Measurements from ENCODE around the gene TNC.

TNC gene

GRCh38 chr9:115014438-115014837, 103.5 kb downstream of the TNC start:
- Mint-ChIP-seq H3K27me3 (peaks cover 23% of the 10 kb centered on the region), H3K4me3 (no peak overlapping the region), H3K36me3 (ENCODE audit: low read depth) (no peaks in the 10 kb centered on the region), H3K9me3 (no peaks in the 10 kb centered on the region), H3K4me1 (ENCODE audit: low read depth) (peaks cover 61% of the 10 kb centered on the region), H3K27ac (no peak overlapping the region)
- intact Hi-C loops (cut with micrococcal nuclease), result loop anchor here (1.0 to 10.0 kb wide), 5 partner anchors 104 to 610 kb away; partner anchors contain the start of gene TEX48

DNA sequence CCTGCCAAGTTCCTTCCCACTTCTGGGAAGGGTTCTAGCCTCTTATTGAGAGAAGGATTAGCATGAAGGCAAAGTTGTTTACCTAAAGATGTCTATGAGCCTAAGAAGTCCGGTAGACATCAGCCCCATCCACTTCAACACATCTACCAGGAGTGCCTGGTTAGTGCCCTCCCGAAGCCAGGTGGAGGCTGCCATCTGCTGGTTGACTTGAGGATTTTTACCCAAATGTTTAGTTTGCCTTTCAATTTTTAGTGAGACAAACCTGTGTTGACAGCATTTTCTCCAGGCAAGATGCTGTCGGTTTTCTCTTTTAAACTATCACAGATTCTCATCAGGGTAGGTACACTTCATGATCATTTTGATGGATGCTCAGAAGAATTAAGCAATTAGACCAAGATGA, 104.0 kb downstream of the TNC start:
- Mint-ChIP-seq H3K9me3 (no peaks in the 10 kb centered on the region), H3K4me1 (ENCODE audit: low read depth) (peaks cover 66% of the 10 kb centered on the region), H3K27ac (no peak overlapping the region), H3K4me3 (no peak overlapping the region), H3K36me3 (ENCODE audit: low read depth) (no peaks in the 10 kb centered on the region), H3K27me3 (peaks cover 23% of the 10 kb centered on the region)
- intact Hi-C loops (cut with micrococcal nuclease), result loop anchor here (1.0 to 10.0 kb wide), 5 partner anchors 103 to 609 kb away; partner anchors contain the start of gene TEX48

DNA sequence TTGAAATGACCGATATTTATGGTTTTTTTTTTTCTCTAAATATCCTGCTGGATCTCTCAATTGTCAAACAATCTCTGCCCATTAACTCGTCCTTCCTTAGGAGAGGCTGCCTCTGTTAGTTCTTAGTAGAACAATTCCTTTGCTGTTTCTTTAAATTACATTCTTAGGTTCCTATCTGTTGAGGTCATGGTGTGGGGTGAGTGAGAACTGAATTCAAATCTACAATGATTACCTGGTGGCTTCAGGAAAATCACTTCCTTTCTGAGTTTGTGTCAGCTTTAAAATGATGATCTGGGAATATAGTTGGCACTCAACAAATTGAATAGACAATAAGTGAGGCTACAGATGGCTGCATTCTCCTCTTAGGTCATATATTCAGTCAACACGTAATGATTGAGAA, 105.5 kb downstream of the TNC start:
- H3K9me3 Mint-ChIP-seq, result no peaks in the 10 kb centered on the region

GRCh38 chr9:115010874-115011273, 107.1 kb downstream of the TNC start:
- H3K27me3 Mint-ChIP-seq, result peaks cover 15% of the 10 kb centered on the region
- no peak overlapping the region for H3K27ac Mint-ChIP-seq
- intact Hi-C loops (cut with micrococcal nuclease), result loop anchor here (5.0 to 10.0 kb wide), 2 partner anchors 511 to 606 kb away; no protein-coding TSS in a partner anchor
- H3K9me3 Mint-ChIP-seq, result no peaks in the 10 kb centered on the region
- peaks cover 68% of the 10 kb centered on the region for H3K4me1 Mint-ChIP-seq (ENCODE audit: low read depth)
- H3K36me3 Mint-ChIP-seq (ENCODE audit: low read depth), result no peaks in the 10 kb centered on the region
- no peak overlapping the region for H3K4me3 Mint-ChIP-seq

More for the DNA sequence above, 105.5 kb downstream of the TNC start:
- H3K36me3 Mint-ChIP-seq (ENCODE audit: low read depth), result no peaks in the 10 kb centered on the region
- peak overlapping the region; percentile 1 for H3K27ac Mint-ChIP-seq
- H3K4me1 Mint-ChIP-seq (ENCODE audit: low read depth), result peaks cover 73% of the 10 kb centered on the region
- H3K27me3 Mint-ChIP-seq, result peaks cover 13% of the 10 kb centered on the region
- H3K4me3 Mint-ChIP-seq, result no peak overlapping the region
- intact Hi-C loops (cut with micrococcal nuclease), result loop anchor here (5.0 to 10.0 kb wide), 2 partner anchors 510 to 608 kb away; no protein-coding TSS in a partner anchor

DNA sequence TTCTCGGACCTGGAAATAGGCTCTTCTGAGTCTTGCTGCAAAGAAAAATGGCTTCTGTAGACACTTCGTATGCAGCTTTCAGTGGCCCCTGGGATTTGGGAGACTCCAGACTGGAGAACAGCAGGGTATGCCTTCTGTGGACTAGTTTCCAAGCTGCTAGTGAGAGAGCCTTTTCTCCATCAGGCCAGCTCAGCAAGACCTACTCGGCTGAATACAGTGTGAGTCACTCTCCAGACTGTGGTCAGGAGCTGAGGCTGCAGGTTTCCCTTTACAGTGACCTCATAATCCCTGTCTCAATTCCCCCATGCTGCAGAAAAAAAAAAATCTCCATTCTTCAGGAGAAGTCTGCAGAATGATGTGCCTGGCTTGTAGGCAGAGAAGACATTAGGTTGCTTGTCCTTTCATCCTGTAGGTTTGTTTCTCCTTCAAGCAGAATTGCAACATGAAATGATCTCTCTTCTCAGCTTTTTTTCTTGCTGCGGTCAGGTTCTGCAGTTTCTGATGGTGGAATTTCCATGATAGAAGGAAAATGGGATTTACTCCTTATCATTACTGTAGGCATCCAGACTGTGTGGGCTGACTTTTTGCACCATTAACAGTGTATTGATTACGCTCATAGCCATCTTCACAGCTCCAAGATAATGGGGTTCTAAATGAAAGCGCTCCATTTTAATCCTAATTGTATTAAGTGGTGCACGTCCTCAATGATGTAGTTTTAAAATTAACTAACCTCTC, 109.3 kb downstream of the TNC start:
- Mint-ChIP-seq H3K4me1 (ENCODE audit: low read depth) (peaks cover 60% of the 10 kb centered on the region), H3K36me3 (ENCODE audit: low read depth) (no peaks in the 10 kb centered on the region)
- intact Hi-C loops (cut with micrococcal nuclease), result no loop called here

GRCh38 chr9:115006660-115007059, 111.3 kb downstream of the TNC start:
- Mint-ChIP-seq H3K27me3 (peaks cover 8% of the 10 kb centered on the region), H3K4me1 (ENCODE audit: low read depth) (peaks cover 58% of the 10 kb centered on the region), H3K9me3 (no peaks in the 10 kb centered on the region), H3K27ac (peak overlapping the region; percentile 17), H3K36me3 (ENCODE audit: low read depth) (no peaks in the 10 kb centered on the region), H3K4me3 (no peak overlapping the region)
- intact Hi-C loops (cut with micrococcal nuclease), result no loop called here

More for the DNA sequence above, 109.3 kb downstream of the TNC start:
- Mint-ChIP-seq H3K27me3 (peaks cover 11% of the 10 kb centered on the region), H3K9me3 (no peaks in the 10 kb centered on the region), H3K27ac (no peak overlapping the region), H3K4me3 (no peak overlapping the region)

DNA sequence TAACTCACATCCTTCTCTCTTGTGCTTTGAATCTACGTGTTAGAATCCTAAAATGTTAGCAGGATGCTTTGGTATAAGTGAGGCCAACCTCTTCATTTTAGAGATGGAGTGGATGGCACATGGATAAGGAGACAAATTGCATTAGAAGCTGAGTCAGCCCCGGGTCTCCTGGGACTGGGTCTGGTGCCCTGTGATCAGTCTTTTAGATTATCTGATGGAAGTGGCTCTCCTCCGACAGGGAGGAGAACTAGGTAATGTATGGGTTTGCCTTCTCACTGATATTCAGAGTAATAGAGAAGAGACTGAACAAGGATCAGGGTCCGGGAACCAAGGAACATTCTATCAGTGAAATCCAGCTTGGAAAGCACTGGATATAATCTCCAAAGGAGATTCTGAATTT, 112.6 kb downstream of the TNC start:
- intact Hi-C loops (cut with micrococcal nuclease), result no loop called here
- peaks cover 6% of the 10 kb centered on the region for H3K27me3 Mint-ChIP-seq
- no peak overlapping the region for H3K27ac Mint-ChIP-seq
- H3K9me3 Mint-ChIP-seq, result no peaks in the 10 kb centered on the region
- H3K4me3 Mint-ChIP-seq, result no peak overlapping the region
- peaks cover 46% of the 10 kb centered on the region for H3K4me1 Mint-ChIP-seq (ENCODE audit: low read depth)
- H3K36me3 Mint-ChIP-seq (ENCODE audit: low read depth), result no peaks in the 10 kb centered on the region

- no peaks in the 10 kb centered on the region for H3K36me3 Mint-ChIP-seq (ENCODE audit: low read depth)
Measured at GRCh38 chr9:115004545-115004944, 113.4 kb downstream of the TNC start.

GRCh38 chr9:115002371-115003120, 115.4 kb downstream of the TNC start:
- Mint-ChIP-seq H3K4me1 (ENCODE audit: low read depth) (peaks cover 28% of the 10 kb centered on the region), H3K36me3 (ENCODE audit: low read depth) (no peaks in the 10 kb centered on the region), H3K27me3 (peaks cover 5% of the 10 kb centered on the region), H3K4me3 (no peak overlapping the region), H3K9me3 (no peaks in the 10 kb centered on the region), H3K27ac (no peak overlapping the region)
- intact Hi-C loops (cut with micrococcal nuclease), result no loop called here

More at GRCh38 chr9:115004545-115004944, 113.4 kb downstream of the TNC start:
- peaks cover 43% of the 10 kb centered on the region for H3K4me1 Mint-ChIP-seq (ENCODE audit: low read depth)
- no peaks in the 10 kb centered on the region for H3K9me3 Mint-ChIP-seq
- H3K4me3 Mint-ChIP-seq, result no peak overlapping the region
- intact Hi-C loops (cut with micrococcal nuclease), result no loop called here
- peaks cover 5% of the 10 kb centered on the region for H3K27me3 Mint-ChIP-seq
- H3K27ac Mint-ChIP-seq, result no peak overlapping the region

GRCh38 chr9:115000217-115000639, 117.7 kb downstream of the TNC start:
- Mint-ChIP-seq H3K4me3 (no peak overlapping the region), H3K36me3 (ENCODE audit: low read depth) (no peaks in the 10 kb centered on the region), H3K27ac (no peak overlapping the region), H3K4me1 (ENCODE audit: low read depth) (peaks cover 28% of the 10 kb centered on the region), H3K9me3 (no peaks in the 10 kb centered on the region), H3K27me3 (peaks cover 1% of the 10 kb centered on the region)
- intact Hi-C loops (cut with micrococcal nuclease), result no loop called here

DNA sequence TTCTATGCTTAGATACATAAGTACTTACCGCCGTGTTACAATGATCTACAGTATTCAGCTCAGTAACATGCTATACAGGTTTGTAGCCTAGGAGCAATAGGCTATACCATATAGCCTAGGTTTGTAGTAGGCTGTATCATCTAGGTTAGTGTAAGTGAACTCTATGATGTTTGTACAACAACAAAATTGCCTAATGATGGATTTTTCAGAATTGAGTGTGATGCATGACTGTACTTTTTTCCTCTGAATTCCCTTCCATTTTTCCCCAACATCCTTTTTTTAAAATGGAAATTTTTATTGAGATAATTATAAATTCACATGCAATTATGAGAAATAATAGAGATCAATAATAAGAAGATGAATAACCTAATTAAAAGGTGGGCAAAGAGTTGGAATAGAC, 119.6 kb downstream of the TNC start:
- H3K27me3 Mint-ChIP-seq, result peaks cover 1% of the 10 kb centered on the region
- H3K36me3 Mint-ChIP-seq (ENCODE audit: low read depth), result no peaks in the 10 kb centered on the region
- intact Hi-C loops (cut with micrococcal nuclease), result loop anchor here (5.0 kb wide), 1 partner anchor 71 kb away; no protein-coding TSS in a partner anchor
- no peak overlapping the region for H3K27ac Mint-ChIP-seq
- no peak overlapping the region for H3K4me3 Mint-ChIP-seq
- peaks cover 30% of the 10 kb centered on the region for H3K4me1 Mint-ChIP-seq (ENCODE audit: low read depth)
- H3K9me3 Mint-ChIP-seq, result no peaks in the 10 kb centered on the region

DNA sequence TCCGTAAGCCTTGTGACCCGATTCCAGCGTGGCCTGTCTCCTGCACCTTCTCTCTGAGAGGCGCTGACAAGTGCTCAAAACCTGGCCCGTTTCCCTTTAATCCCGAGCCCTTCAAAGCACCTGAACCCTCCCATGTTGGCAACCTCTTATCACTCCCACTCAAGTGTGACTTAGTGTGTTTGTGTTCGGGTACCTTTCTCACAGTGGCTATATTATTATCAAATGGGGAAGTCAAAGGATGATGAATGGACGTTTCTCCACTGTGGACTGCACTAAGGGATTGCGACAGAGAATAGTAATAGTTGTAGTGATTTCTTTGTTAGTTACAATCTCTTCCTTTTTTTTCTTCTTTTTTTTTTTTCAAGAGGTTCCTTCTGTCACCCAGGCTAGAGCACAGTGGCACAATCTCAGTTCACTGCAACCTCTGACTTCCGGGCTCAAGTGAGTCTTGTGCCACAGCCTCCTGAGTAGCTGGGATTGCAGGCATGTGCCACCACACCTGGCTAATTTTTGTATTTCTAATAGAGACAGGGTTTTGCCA, 122.2 kb downstream of the TNC start:
- H3K4me1 Mint-ChIP-seq (ENCODE audit: low read depth), result peaks cover 45% of the 10 kb centered on the region
- no peak overlapping the region for H3K4me3 Mint-ChIP-seq
- H3K27me3 Mint-ChIP-seq, result peaks cover 3% of the 10 kb centered on the region
- intact Hi-C loops (cut with micrococcal nuclease), result loop anchor here (5.0 kb wide), 1 partner anchor 68 kb away; no protein-coding TSS in a partner anchor
- H3K27ac Mint-ChIP-seq, result no peak overlapping the region
- H3K36me3 Mint-ChIP-seq (ENCODE audit: low read depth), result no peaks in the 10 kb centered on the region
- H3K9me3 Mint-ChIP-seq, result no peaks in the 10 kb centered on the region

GRCh38 chr9:114994768-114995167, 123.2 kb downstream of the TNC start:
- Mint-ChIP-seq H3K27ac (no peak overlapping the region), H3K36me3 (ENCODE audit: low read depth) (no peaks in the 10 kb centered on the region)

GRCh38 chr9:114991861-114992260, 126.1 kb downstream of the TNC start:
- peaks cover 3% of the 10 kb centered on the region for H3K27me3 Mint-ChIP-seq
- H3K36me3 Mint-ChIP-seq (ENCODE audit: low read depth), result no peaks in the 10 kb centered on the region
- peaks cover 59% of the 10 kb centered on the region for H3K4me1 Mint-ChIP-seq (ENCODE audit: low read depth)
- peak overlapping the region; percentile 41 for H3K27ac Mint-ChIP-seq
- no peak overlapping the region for H3K4me3 Mint-ChIP-seq
- no peaks in the 10 kb centered on the region for H3K9me3 Mint-ChIP-seq
- intact Hi-C loops (cut with micrococcal nuclease), result no loop called here

More at GRCh38 chr9:114994768-114995167, 123.2 kb downstream of the TNC start:
- H3K9me3 Mint-ChIP-seq, result no peaks in the 10 kb centered on the region
- intact Hi-C loops (cut with micrococcal nuclease), result loop anchor here (5.0 kb wide), 1 partner anchor 67 kb away; no protein-coding TSS in a partner anchor
- peaks cover 50% of the 10 kb centered on the region for H3K4me1 Mint-ChIP-seq (ENCODE audit: low read depth)
- no peak overlapping the region for H3K4me3 Mint-ChIP-seq
- peaks cover 3% of the 10 kb centered on the region for H3K27me3 Mint-ChIP-seq

All from dendritic cell treated with granulocyte-macrophage colony-stimulating factor and Interleukin-4, amounts not matched to agents 40 ng/mL and 50 ng/mL, for 4 days (primary cell).